K562 (cell line): ENCODE results near the gene PTCH1. TPM values are rescaled to one million over a fixed set of nuclear protein-coding genes. Genes with fewer than 3 reads are reported as not detected.

Experiments
- ATAC-seq: fragments of 200-7000 bp; cut with Tn5 transposase; 3 replicates; pipeline ENCODE4 v1.9.1; 2020; ENCODE audit warnings: moderate library complexity
- BruUV-seq: library from RNA; stranded (reverse); fragments of 400-500 nt; replicated peaks from 2 replicates; lab custom pipeline; 2021; lab: Mats Ljungman, UMichigan
- CTCF ChIA-PET: fragments of 300-600 bp; formaldehyde crosslinking; extraction: SDS; loops from one replicate; lab custom pipeline; 2021; ENCODE audit warnings: low intra/inter-chr PET ratio; lab: Yijun Ruan, JAX
- POLR2A ChIA-PET: fragments of 300-600, 350-650 bp; sonication (Branson Sonifier 250); formaldehyde crosslinking; extraction: SDS; loops from one replicate; lab custom pipeline; 2021; ENCODE audit warnings: antibody characterized with exemption, inconsistent platforms; lab: Yijun Ruan, JAX
- DNase-seq, 4 experiments: peaks; one replicate each; pipeline versions ENCODE4 v3.0.0 to v3.0.0-alpha.2; 2011 to 2018; ENCODE audit warnings: low spot score in 3 of 4, mixed read lengths in 3 of 4; ENCODE audit errors: extremely low read depth in 1 of 4
- FAIRE-seq: peaks from 2 replicates; lab custom pipeline; 2011; peaks lifted over from hg19 to GRCh38; lab: Jason Lieb, UNC
- H2AFZ ChIP-seq: 2 replicates; pipeline ENCODE4 v1.6.0; 2011; ENCODE audit warnings: low read depth, low read length, control low read depth, inconsistent platforms
- H3K27ac ChIP-seq: fragments of 200-600 bp; 3 replicates; pipeline ENCODE4 v1.8.0; 2011; ENCODE audit warnings: low read depth, mild to moderate bottlenecking, control low read depth, inconsistent platforms, low read length, moderate library complexity, mixed read lengths; ENCODE audit errors: extremely low read depth
- H3K27me3 ChIP-seq, 2 experiments: fragments of 300-600 bp in 1 of 2; 2 replicates in 1 of 2; 3 replicates in 1 of 2; pipeline versions ENCODE4 v1.6.0 to v1.8.0; 2011; ENCODE audit warnings: inconsistent platforms in 2 of 2, low read length in 2 of 2, mild to moderate bottlenecking in 1 of 2, mixed read lengths in 1 of 2, moderate library complexity in 1 of 2; ENCODE audit not compliant: control insufficient read depth in 2 of 2, insufficient read depth in 2 of 2
- H3K36me3 ChIP-seq: fragments of 300-600 bp; 3 replicates; pipeline ENCODE4 v1.8.0; 2011; ENCODE audit warnings: mild to moderate bottlenecking, low read length, inconsistent platforms; ENCODE audit not compliant: control insufficient read depth, insufficient read depth
- H3K4me1 ChIP-seq, 2 experiments: fragments of 200-600 bp in 1 of 2; replicated peaks in 1 of 2; 2 replicates in 1 of 2; 3 replicates in 1 of 2; pipeline versions ENCODE4 v1.5.1 to v1.8.0; 2011; ENCODE audit warnings: inconsistent platforms in 2 of 2, low read length in 2 of 2, mild to moderate bottlenecking in 1 of 2, mixed read lengths in 1 of 2, moderate library complexity in 1 of 2; ENCODE audit not compliant: control insufficient read depth in 2 of 2, insufficient read depth in 2 of 2
- H3K4me2 ChIP-seq: 2 replicates; pipeline ENCODE4 v1.6.1; 2011; ENCODE audit warnings: low read length, control low read depth, inconsistent platforms, mixed read lengths; ENCODE audit not compliant: insufficient read depth
- H3K4me3 ChIP-seq: fragments of 200-600 bp; sonication (generic), shearing (Covaris generic); 2 replicates; pipeline ENCODE4 v1.5.1; 2016; ENCODE audit warnings: control low read depth, inconsistent platforms
- H3K79me2 ChIP-seq: fragments of 200-600 bp; 3 replicates; pipeline ENCODE4 v1.8.0; 2011; ENCODE audit warnings: low read length, inconsistent platforms; ENCODE audit not compliant: control insufficient read depth, insufficient read depth
- H3K9ac ChIP-seq, 2 experiments: 2 replicates each; pipeline versions ENCODE4 v1.6.0 to v1.6.1; 2011; ENCODE audit warnings: low read depth in 2 of 2, low read length in 2 of 2, control low read depth in 1 of 2, inconsistent platforms in 1 of 2, mild to moderate bottlenecking in 1 of 2, mixed read lengths in 1 of 2; ENCODE audit not compliant: insufficient read depth in 1 of 2
- H3K9me1 ChIP-seq: one replicate; pipeline ENCODE4 v1.6.0; 2011; ENCODE audit warnings: inconsistent platforms, mild to moderate bottlenecking, low read length, moderate library complexity; ENCODE audit not compliant: control insufficient read depth, insufficient read depth
- H3K9me3 ChIP-seq: replicated peaks from 2 replicates; pipeline ENCODE4 v1.5.1; 2011; ENCODE audit warnings: low read depth, low read length, inconsistent platforms; ENCODE audit not compliant: control insufficient read depth, insufficient read depth
- H4K20me1 ChIP-seq: replicated peaks from 2 replicates; pipeline ENCODE4 v1.6.1; 2011; ENCODE audit warnings: low read length, inconsistent platforms, mixed read lengths; ENCODE audit not compliant: control insufficient read depth, insufficient read depth
- FOXJ2 ChIP-seq: fragments of 200-800 bp; sonication (Bioruptor generic); IDR thresholded peaks from 2 replicates; pipeline ENCODE4 v1.6.1; 2016; ENCODE audit warnings: missing genetic modification characterization, missing compliant biosample characterization
- NR2C2 ChIP-seq, 2 experiments: fragments of 200-800 bp in 1 of 2; sonication (Bioruptor generic) in 1 of 2; sonication (generic) in 1 of 2; formaldehyde crosslinking in 1 of 2; IDR thresholded peaks; 2 replicates each; pipeline versions ENCODE4 v1.6.1 to v1.8.0; 2016 to 2022; ENCODE audit warnings: mild to moderate bottlenecking in 1 of 2, missing compliant biosample characterization in 1 of 2, missing genetic modification characterization in 1 of 2, missing genetic modification reagents in 1 of 2
- RFX1 ChIP-seq: fragments of 450-650 bp; IDR thresholded peaks from 2 replicates; pipeline ENCODE4 v1.6.1; 2016; ENCODE audit warnings: mild to moderate bottlenecking, moderate library complexity
- XRCC3 ChIP-seq: fragments of 450-650 bp; IDR thresholded peaks from 2 replicates; pipeline ENCODE4 v1.6.1; 2017; ENCODE audit warnings: mild to moderate bottlenecking, moderate library complexity
- ZBTB12 ChIP-seq: fragments of 250-450 bp; sonication (Bioruptor Pico); IDR thresholded peaks from 2 replicates; pipeline ENCODE4 v1.4.0; 2020
- WGBS: fragments of 100-300 bp; shearing (Covaris generic); methylation state at CpG from one replicate; pipeline ENCODE4 v1.1.6; 2016; ENCODE audit warnings: low coverage, mixed read lengths; ENCODE audit not compliant: insufficient coverage; ENCODE audit errors: missing lambda C conversion rate; 5-methylcytosine and 5-hydroxymethylcytosine counted together
- in situ Hi-C: fragments of 300-500 bp; cut with MboI; formaldehyde crosslinking; loops from 4 replicates; pipeline ENCODE4 v1.15.0; 2018; ENCODE audit warnings: inconsistent platforms, mixed read lengths
- intact Hi-C: fragments of 100-400 bp; cut with micrococcal nuclease; formaldehyde crosslinking; loops from 2 replicates; pipeline ENCODE4 v1.14.2; 2022
- polyA plus RNA-seq, 8 experiments: library from polyadenylated mRNA; depleted of rRNA in 4 of 8; stranded (reverse) in 5 of 8; unstranded in 3 of 8; fragments of >200 nt; fragmentation: Nextera tagmentation in 2 of 8; fragmentation: Illumina TruSeq in 1 of 8; extraction: Ambion mirVana in 2 of 8; extraction: Trizol in 1 of 8; gene quantifications; 2 replicates each; pipeline versions ENCODE4 v1.2.1 to v1.2.3, GENCODE V29; 2011 to 2014; ENCODE audit warnings: inconsistent platforms in 1 of 8, missing spikeins in 1 of 8
- total RNA-seq, 7 experiments: library from RNA; depleted of rRNA in 6 of 7; stranded (reverse); fragments of >200 nt in 6 of 7; fragmentation: Illumina TruSeq in 2 of 7; extraction: Trizol in 2 of 7; gene quantifications; 2 replicates each; pipeline versions ENCODE4 v1.2.1 to v1.2.3, GENCODE V29; 2011 to 2021; ENCODE audit warnings: low replicate concordance in 1 of 7

PTCH1 gene
- total and polyA plus RNA-seq, 9 of the 15 experiments (the other 6 are each of a cell fraction or from before 2014, with no cell fraction given) = 0.70 to 9.9 (median 3.8) TPM

GRCh38 chr9:95443301-95443700, 73.5 kb downstream of the PTCH1 start:
- in situ Hi-C loops (no loop called here), intact Hi-C loops (no loop called here)
- Histone ChIP-seq H3K27me3 (no peaks in the 10 kb centered on the region), H3K9ac (no peak overlapping the region), H3K36me3 (peaks cover 28% of the 10 kb centered on the region; the same call in 2 of the 3 replicates), H3K9me1 (no peaks in the 10 kb centered on the region), H4K20me1 (no peaks in the 10 kb centered on the region), H2AFZ (no peak overlapping the region), H3K4me3 (no peak overlapping the region), H3K4me2 (no peak overlapping the region), H3K79me2 (no peaks in the 10 kb centered on the region), H3K9me3 (no peaks in the 10 kb centered on the region), H3K27ac (no peak overlapping the region), H3K4me1 (peaks cover 0 to 12% of the 10 kb centered on the region in 2 experiments; a peak in 1 of 5 replicates)
- ChIA-PET CTCF (no interaction called here), POLR2A (no interaction called here)
- BruUV-seq = no TSS peak
- no peak for TF ChIP-seq ZBTB12
- TF ChIP-seq FOXJ2 (tag) = peak; percentile 78
- no peak for TF ChIP-seq XRCC3
- TF ChIP-seq NR2C2 (CRISPR knock-in tag; IDR thresholded peaks at IDR 0.05) = no peak
- TF ChIP-seq NR2C2 (tag; IDR thresholded peaks at IDR 0.05) = peak; percentile 32; the same call in 1 of the 2 replicates
- peak; percentile 55 for TF ChIP-seq RFX1
- FAIRE-seq (no peak), DNase-seq (no peak), ATAC-seq (no peak)
- WGBS = 36% methylated on average over 2 of the region's 2 CpGs
